DLD1 (cell line): Measurements from ENCODE around the gene ZNF429.
"Not testable (repeated sequence)": the region's sequence is repeated elsewhere in the genome, so short reads cannot be mapped to it uniquely, and the experiment has no call there.

ENCODE experiments used
- in situ Hi-C: cut with HindIII; loops from 2 replicates; pipeline ENCODE4 v1.10.0; 2017; ENCODE audit warnings: low sequenced_read_pairs

The ZNF429 gene

GRCh38 chr19:21588065-21588601, 82.7 kb downstream of the ZNF429 start:
- in situ Hi-C loops: no loop called here

GRCh38 chr19:21590867-21591266, 85.5 kb downstream of the ZNF429 start:
- in situ Hi-C loops: no loop called here

GRCh38 chr19:21593008-21593481, 87.6 kb downstream of the ZNF429 start:
- in situ Hi-C loops: no loop called here

- in situ Hi-C loops: no loop called here
Measured at GRCh38 chr19:21593502-21593901, 88.1 kb downstream of the ZNF429 start.

GRCh38 chr19:21593934-21594820, 88.8 kb downstream of the ZNF429 start:
- in situ Hi-C loops: no loop called here

GRCh38 chr19:21595185-21595584, 89.8 kb downstream of the ZNF429 start:
- in situ Hi-C loops: no loop called here

- in situ Hi-C loops: no loop called here
Measured at GRCh38 chr19:21602082-21602658, 96.8 kb downstream of the ZNF429 start.

GRCh38 chr19:21602659-21603430, 97.4 kb downstream of the ZNF429 start:
- in situ Hi-C loops: not testable (repeated sequence)

- in situ Hi-C loops: no loop called here
Measured at GRCh38 chr19:21603431-21604231, 98.2 kb downstream of the ZNF429 start.

- in situ Hi-C loops: no loop called here
Measured at GRCh38 chr19:21604351-21604926, 99.0 kb downstream of the ZNF429 start.
